WTC11 (cell line): ENCODE measurements around the gene SPG11.

Experiments used
- CTCF ChIP-seq: fragments of 200-600 bp; IDR thresholded peaks from 2 replicates; pipeline ENCODE4 v1.8.0; 2022; ENCODE audit warnings: antibody characterized with exemption
- FOXK1 ChIP-seq: sonication (generic); formaldehyde crosslinking; IDR thresholded peaks from 2 replicates; pipeline ENCODE4 v1.8.0; 2022; ENCODE audit warnings: mild to moderate bottlenecking, moderate library complexity, missing genetic modification reagents
- ZNF263 ChIP-seq: sonication (generic); formaldehyde crosslinking; IDR thresholded peaks from 2 replicates; pipeline ENCODE4 v1.8.1; 2022; ENCODE audit warnings: low read depth, mild to moderate bottlenecking, moderate library complexity, missing genetic modification reagents

- TF ChIP-seq CTCF, result no peak
- no peak for TF ChIP-seq ZNF263 (CRISPR knock-in tag)
- TF ChIP-seq FOXK1, result no peak
These were observed 132.8 kb downstream of the SPG11 start for GRCh38 chr15:44530653-44531052.
